ENCODE measurements around the gene MTMR2. TPM values are rescaled to one million over a fixed set of nuclear protein-coding genes. Genes with fewer than 3 reads are reported as not detected.

Gene MTMR2
- total RNA-seq, 2 experiments from 2014 or later, result 24.3 to 32.0 TPM

DNA sequence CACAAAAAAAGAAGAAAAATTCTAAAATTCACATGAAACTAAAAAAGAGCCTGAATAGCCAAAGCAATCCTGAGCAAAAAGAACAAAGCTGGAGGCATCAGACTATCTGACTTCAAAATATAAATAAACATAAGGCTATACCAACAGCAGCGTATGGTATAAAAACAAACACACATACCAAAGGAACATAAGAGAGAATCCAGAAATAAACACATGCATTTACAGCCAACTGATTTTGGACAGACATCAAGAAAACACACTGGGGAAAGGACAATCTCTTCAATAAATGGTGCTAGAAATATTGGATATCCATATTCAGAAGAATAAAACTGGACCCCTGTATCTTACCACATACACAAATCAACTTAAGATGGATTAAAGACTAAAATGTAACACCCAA, 2.8 kb upstream of the MTMR2 start:
- no peak overlapping the region for H3K4me3 Mint-ChIP-seq
- ATAC-seq, result no peak
- CTCF ChIA-PET, result no interaction called here
- peaks cover 8% of the 10 kb centered on the region for H3K27me3 Mint-ChIP-seq
- no peak overlapping the region for H3K27ac Mint-ChIP-seq
- peaks cover 27% of the 10 kb centered on the region for H3K4me1 Mint-ChIP-seq
- H3K36me3 Mint-ChIP-seq, result peaks cover 18% of the 10 kb centered on the region
- peaks cover 8% of the 10 kb centered on the region for H3K9me3 Mint-ChIP-seq (ENCODE audit: low read depth)
- no peak for DNase-seq

- Mint-ChIP-seq H3K36me3 (peaks cover 9% of the 10 kb centered on the region), H3K9me3 (ENCODE audit: low read depth) (no peaks in the 10 kb centered on the region), H3K4me1 (peaks cover 29% of the 10 kb centered on the region), H3K27ac (no peak overlapping the region), H3K4me3 (peak overlapping the region; percentile 21), H3K27me3 (peaks cover 4% of the 10 kb centered on the region)
- ATAC-seq, result no peak
- CTCF ChIA-PET, result no interaction called here
- DNase-seq, result no peak
Observed at GRCh38 chr11:95925011-95925410, 1.1 kb upstream of the MTMR2 start.

DNA sequence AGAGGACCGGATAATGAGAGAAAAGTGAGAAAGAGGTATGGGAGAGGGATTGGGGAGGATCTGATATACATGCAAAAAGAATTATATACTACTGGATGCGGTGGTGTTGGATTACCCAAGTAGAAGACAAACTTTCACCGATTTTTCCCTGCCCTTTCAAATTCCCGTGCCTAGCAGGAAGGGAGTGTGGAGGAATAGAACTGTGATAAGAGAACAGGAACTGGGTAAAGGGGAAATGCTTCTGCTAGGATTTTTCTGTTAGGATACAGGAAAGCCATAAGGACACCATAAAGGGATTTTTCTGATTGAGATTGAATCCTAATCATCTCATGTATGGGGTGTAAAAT, 480 bp upstream of the MTMR2 start:
- peak; percentile 2 for ATAC-seq
- CTCF ChIA-PET, result interaction anchor here (1.8 kb wide), 1 partner anchor 419 kb away, joined by 4 read pairs; the partner anchor contains the start of gene MAML2
- Mint-ChIP-seq H3K4me1 (peaks cover 29% of the 10 kb centered on the region), H3K4me3 (peak overlapping the region; percentile 100), H3K36me3 (peaks cover 10% of the 10 kb centered on the region), H3K27me3 (peaks cover 4% of the 10 kb centered on the region), H3K9me3 (ENCODE audit: low read depth) (no peaks in the 10 kb centered on the region), H3K27ac (peak overlapping the region; percentile 97)
- DNase-seq, result no peak

- DNase-seq, result no peak
- no peak for ATAC-seq
- Mint-ChIP-seq H3K27ac (peak overlapping the region; percentile 97), H3K4me1 (peaks cover 29% of the 10 kb centered on the region), H3K9me3 (ENCODE audit: low read depth) (no peaks in the 10 kb centered on the region), H3K4me3 (peak overlapping the region; percentile 100), H3K36me3 (peaks cover 11% of the 10 kb centered on the region), H3K27me3 (peaks cover 4% of the 10 kb centered on the region)
- CTCF ChIA-PET, result interaction anchor here (1.8 kb wide), 1 partner anchor 420 kb away, joined by 4 read pairs; the partner anchor contains the start of gene MAML2
Observed at GRCh38 chr11:95923439-95923727, 524 bp downstream of the MTMR2 start.

DNA sequence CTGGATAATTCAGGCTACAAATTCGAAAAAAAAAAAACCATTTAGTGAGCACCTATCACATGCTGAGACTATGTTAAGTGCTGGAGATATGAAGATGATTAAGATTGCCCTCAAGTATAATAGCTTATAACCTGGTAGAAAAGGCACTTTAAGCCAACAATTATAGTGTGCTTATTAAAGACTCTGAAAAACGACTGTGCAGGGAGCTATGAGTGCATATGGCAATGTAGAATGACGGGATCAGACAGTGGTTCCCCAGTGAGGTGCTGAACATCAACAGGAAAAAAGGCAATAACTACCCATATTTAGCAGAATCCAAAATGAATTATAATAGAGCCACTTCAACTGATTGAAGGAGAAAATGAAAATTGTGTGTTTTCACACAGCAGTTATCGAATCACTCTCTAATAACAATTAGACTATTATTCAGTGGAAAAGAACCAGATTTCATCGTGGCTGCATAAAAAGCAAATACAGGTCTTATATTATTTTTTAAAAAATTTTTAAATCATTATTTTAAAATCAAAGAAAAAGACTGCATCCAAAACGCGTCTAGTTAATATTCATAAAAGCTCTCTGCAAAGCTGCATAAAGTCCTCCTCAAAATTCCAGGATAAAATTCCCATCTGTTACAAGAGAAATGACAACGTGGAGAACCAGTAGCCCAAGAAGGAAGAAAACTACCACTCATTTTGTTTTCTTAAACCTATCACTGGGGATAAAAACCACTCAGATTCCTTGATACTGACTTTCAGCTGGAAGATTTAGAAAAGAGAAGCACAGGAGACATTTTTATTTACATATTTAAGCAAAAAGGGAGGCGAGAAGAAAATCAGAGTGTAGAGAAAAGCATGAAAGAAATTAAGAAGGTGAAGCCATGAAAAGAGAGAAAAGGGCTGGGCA, 1.1 kb downstream of the MTMR2 start:
- H3K9me3 Mint-ChIP-seq (ENCODE audit: low read depth), result no peaks in the 10 kb centered on the region
- H3K27ac Mint-ChIP-seq, result peak overlapping the region; percentile 97
- CTCF ChIA-PET, result interaction anchor here (1.5 to 1.8 kb wide), 2 partner anchors 420 to 471 kb away, joined by 4 to 5 read pairs; partner anchors contain the start of gene MAML2
- no peak for ATAC-seq
- peaks cover 29% of the 10 kb centered on the region for H3K4me1 Mint-ChIP-seq
- DNase-seq, result no peak
- peak overlapping the region; percentile 100 for H3K4me3 Mint-ChIP-seq
- peaks cover 4% of the 10 kb centered on the region for H3K27me3 Mint-ChIP-seq
- H3K36me3 Mint-ChIP-seq, result peaks cover 11% of the 10 kb centered on the region

GRCh38 chr11:95922099-95922498, 1.8 kb downstream of the MTMR2 start:
- CTCF ChIA-PET, result interaction anchor here (1.5 to 1.8 kb wide), 2 partner anchors 421 to 472 kb away, joined by 5 read pairs; partner anchors contain the start of gene MAML2
- no peaks in the 10 kb centered on the region for H3K9me3 Mint-ChIP-seq (ENCODE audit: low read depth)
- no peak overlapping the region for H3K27ac Mint-ChIP-seq
- no peak for ATAC-seq
- H3K27me3 Mint-ChIP-seq, result peaks cover 4% of the 10 kb centered on the region
- H3K36me3 Mint-ChIP-seq, result peaks cover 11% of the 10 kb centered on the region
- H3K4me1 Mint-ChIP-seq, result peaks cover 29% of the 10 kb centered on the region
- H3K4me3 Mint-ChIP-seq, result peak overlapping the region; percentile 100
- no peak for DNase-seq

DNA sequence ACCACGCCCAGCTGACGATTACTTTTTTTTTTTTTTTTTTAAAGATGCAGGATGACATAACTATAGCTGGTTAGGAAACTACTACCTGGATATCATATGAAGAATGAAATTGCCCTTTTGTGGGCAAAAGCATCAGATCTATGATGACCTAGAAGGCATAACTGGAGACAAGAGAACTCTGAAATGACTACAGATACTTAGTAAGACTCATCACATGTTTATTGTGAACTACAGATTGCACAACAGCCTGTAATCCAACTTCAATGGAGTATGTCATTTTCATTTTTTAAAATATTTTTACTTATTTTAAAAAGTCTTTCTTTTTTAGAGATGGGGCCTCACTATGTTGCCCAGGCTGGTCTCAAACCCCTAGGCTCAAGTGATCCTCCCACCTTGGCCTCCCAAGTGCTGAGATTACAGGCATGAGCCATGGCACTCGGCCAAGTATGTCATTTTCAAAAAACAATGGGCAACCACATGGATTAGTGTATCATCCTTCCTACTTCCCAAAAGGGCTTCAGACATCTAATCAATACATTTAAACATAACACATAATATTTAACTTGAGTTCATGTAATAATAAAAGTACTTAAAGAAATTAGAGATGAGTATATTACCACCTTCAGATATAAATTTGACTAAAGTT, 3.3 kb downstream of the MTMR2 start:
- no peaks in the 10 kb centered on the region for H3K9me3 Mint-ChIP-seq (ENCODE audit: low read depth)
- no peak overlapping the region for H3K4me3 Mint-ChIP-seq
- H3K27me3 Mint-ChIP-seq, result no peaks in the 10 kb centered on the region
- ATAC-seq (no peak), DNase-seq (no peak)
- CTCF ChIA-PET, result interaction anchor here (1.8 kb wide), 1 partner anchor 423 kb away, joined by 5 read pairs; the partner anchor contains the start of gene MAML2
- peaks cover 33% of the 10 kb centered on the region for H3K4me1 Mint-ChIP-seq
- H3K36me3 Mint-ChIP-seq, result peaks cover 12% of the 10 kb centered on the region
- H3K27ac Mint-ChIP-seq, result no peak overlapping the region

- DNase-seq (no peak), ATAC-seq (no peak)
- Mint-ChIP-seq H3K4me3 (no peak overlapping the region), H3K27ac (no peak overlapping the region), H3K36me3 (peaks cover 12% of the 10 kb centered on the region), H3K9me3 (ENCODE audit: low read depth) (no peaks in the 10 kb centered on the region), H3K27me3 (no peaks in the 10 kb centered on the region), H3K4me1 (peaks cover 25% of the 10 kb centered on the region)
- CTCF ChIA-PET, result interaction anchor here (1.0 kb wide), 1 partner anchor 22 kb away, joined by 3 read pairs; no protein-coding TSS in a partner anchor
Observed at GRCh38 chr11:95919514-95919913, 4.4 kb downstream of the MTMR2 start.

DNA sequence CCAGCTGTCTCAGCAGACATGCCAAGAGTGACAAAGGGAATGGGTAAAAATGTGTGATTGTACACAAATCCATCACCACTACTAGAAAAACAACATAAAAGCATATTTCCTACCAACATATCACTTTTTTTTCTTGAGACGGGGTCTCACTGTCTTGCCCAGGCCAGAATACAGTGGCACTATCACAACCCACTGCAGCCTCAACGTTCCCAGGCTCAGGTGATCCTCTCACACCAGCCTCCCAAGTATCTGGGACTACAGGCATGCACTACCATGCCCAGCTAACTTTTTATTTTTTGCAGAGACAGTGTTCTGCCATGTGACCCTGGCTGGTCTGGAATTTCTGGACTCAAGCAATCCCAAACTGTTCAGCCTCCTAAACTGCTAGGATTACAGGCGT, 5.2 kb downstream of the MTMR2 start:
- H3K36me3 Mint-ChIP-seq, result peaks cover 9% of the 10 kb centered on the region
- H3K9me3 Mint-ChIP-seq (ENCODE audit: low read depth), result no peaks in the 10 kb centered on the region
- H3K4me3 Mint-ChIP-seq, result no peak overlapping the region
- DNase-seq (no peak), ATAC-seq (no peak)
- H3K4me1 Mint-ChIP-seq, result peaks cover 23% of the 10 kb centered on the region
- no peak overlapping the region for H3K27ac Mint-ChIP-seq
- CTCF ChIA-PET, result no interaction called here
- no peaks in the 10 kb centered on the region for H3K27me3 Mint-ChIP-seq

DNA sequence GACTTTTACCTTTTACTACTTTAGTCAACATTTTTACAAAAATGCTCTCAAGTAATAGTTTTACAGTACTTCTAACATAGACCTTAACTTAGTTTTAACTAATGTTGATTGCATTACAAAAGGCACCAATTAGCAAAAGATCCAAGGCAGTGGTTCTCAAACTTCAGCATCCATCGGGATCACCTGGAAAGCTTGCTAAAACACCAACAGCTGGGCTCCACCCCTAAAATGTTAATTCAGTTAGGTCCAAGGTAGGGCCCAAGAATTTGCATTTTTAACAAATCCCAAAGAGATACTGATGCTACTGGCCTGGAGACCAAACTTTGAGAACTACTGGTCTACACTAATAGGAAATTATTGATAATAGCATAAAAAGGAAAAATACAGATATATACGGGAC, 5.9 kb downstream of the MTMR2 start:
- H3K4me3 Mint-ChIP-seq, result no peak overlapping the region
- peaks cover 26% of the 10 kb centered on the region for H3K4me1 Mint-ChIP-seq
- DNase-seq (no peak), ATAC-seq (no peak)
- no peaks in the 10 kb centered on the region for H3K27me3 Mint-ChIP-seq
- CTCF ChIA-PET, result no interaction called here
- no peak overlapping the region for H3K27ac Mint-ChIP-seq
- no peaks in the 10 kb centered on the region for H3K9me3 Mint-ChIP-seq (ENCODE audit: low read depth)
- peaks cover 5% of the 10 kb centered on the region for H3K36me3 Mint-ChIP-seq

- Mint-ChIP-seq H3K4me1 (peaks cover 22% of the 10 kb centered on the region), H3K4me3 (no peak overlapping the region), H3K9me3 (ENCODE audit: low read depth) (no peaks in the 10 kb centered on the region), H3K36me3 (peaks cover 5% of the 10 kb centered on the region), H3K27ac (no peak overlapping the region), H3K27me3 (no peaks in the 10 kb centered on the region)
- CTCF ChIA-PET, result no interaction called here
- DNase-seq (no peak), ATAC-seq (no peak)
Observed at GRCh38 chr11:95917193-95918036, 6.5 kb downstream of the MTMR2 start.

DNA sequence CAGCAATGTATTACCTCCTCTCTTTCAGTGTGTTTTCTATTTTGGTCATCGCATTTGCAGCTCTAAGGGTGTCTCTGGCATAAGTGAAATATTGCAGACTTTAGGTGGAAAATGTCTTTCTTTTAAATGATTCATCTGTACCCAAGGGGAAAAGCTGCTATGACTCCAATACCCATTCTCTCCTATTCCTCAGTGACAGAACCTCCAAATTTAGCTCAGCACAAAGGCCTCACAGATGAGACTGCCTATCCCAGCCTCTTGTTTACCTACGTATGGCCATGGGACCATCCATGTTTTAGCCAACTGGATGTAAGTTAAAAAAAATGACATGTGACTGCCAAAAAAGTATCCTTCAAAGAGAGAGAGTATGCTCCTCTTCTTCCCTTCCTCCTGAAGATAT, 7.9 kb downstream of the MTMR2 start:
- ATAC-seq (no peak), DNase-seq (no peak)
- CTCF ChIA-PET, result no interaction called here
- Mint-ChIP-seq H3K36me3 (peaks cover 10% of the 10 kb centered on the region), H3K27ac (no peak overlapping the region), H3K27me3 (no peaks in the 10 kb centered on the region), H3K4me1 (peaks cover 15% of the 10 kb centered on the region), H3K4me3 (no peak overlapping the region), H3K9me3 (ENCODE audit: low read depth) (no peaks in the 10 kb centered on the region)

- Mint-ChIP-seq H3K4me3 (no peak overlapping the region), H3K27me3 (no peaks in the 10 kb centered on the region), H3K27ac (no peak overlapping the region), H3K4me1 (peaks cover 15% of the 10 kb centered on the region), H3K9me3 (ENCODE audit: low read depth) (no peaks in the 10 kb centered on the region), H3K36me3 (peaks cover 10% of the 10 kb centered on the region)
- ATAC-seq, result no peak
- CTCF ChIA-PET, result no interaction called here
- no peak for DNase-seq
Observed at GRCh38 chr11:95915051-95915450, 8.9 kb downstream of the MTMR2 start.
